Bone marrow (tissue), 2 donors: Measurements from ENCODE around the gene PTPRN2.

Experiments
- DNase-seq, 2 donors: peaks; one replicate each; lab custom pipeline; 2025; lab: John Stamatoyannopoulos, UW

PTPRN2 gene

DNA sequence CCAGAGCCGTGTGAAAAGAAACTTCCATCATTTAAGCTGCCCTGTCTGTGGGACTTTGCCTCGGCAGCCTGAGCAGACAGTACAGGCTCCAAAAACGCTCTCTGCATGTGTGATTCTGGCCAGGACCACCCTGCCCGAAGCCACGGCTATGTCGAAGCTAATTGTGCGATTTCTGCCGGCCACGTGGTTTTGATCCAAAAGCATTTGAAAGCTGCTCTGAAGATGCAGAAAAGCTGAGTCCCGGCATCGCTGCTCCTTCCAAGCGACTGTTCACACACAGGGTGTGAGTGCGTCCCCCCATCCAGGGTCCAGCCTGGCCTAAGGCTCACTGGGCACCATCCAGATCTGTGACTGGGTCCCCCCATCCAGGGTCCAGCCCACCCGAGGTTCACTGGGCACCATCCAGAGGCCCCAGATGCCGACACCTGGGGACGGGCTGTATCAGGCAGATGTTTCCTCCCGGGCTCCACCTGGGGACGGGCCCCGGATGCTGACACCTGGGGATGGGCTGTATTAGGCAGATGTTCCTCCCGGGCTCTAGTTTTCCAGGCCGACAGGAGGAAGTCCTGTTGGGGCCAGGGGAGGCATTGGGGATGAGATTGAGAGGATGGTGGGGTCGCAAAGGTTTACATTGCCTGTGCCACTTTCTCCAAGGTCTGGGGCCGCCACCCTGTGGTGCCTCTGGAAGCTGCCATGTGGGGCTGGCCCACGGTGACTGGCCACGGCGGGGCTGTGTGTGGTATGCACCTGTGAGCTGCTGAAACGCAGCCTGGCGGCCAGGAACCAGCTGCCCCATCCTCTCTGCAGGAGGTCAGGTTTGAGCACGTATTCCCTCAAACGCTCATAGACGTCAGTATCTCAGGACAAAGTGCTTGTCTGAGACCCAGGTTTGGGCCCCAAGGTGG lies 723.5 kb downstream of the PTPRN2 start:
- DNase-seq, result no peak

DNA sequence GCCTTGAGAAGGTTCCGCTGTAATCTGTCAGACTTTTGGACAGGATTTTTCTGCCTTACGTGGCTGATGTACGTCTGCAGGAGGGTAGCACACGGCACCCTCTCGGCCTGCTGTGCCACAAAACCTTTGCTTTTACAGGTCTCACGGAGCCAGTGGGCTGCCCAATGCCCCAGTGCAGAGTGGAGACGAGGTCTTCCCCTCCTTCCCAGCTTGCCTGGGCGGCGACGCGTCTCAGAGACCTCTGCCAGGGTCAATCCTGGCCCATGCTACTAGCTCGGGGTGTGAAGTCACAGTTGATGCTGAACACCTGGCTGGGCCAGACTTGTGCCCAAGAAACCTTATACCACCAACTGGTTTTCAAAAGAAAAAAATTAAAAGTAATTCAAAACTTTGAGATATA lies 724.4 kb downstream of the PTPRN2 start:
- DNase-seq, result no peak

DNA sequence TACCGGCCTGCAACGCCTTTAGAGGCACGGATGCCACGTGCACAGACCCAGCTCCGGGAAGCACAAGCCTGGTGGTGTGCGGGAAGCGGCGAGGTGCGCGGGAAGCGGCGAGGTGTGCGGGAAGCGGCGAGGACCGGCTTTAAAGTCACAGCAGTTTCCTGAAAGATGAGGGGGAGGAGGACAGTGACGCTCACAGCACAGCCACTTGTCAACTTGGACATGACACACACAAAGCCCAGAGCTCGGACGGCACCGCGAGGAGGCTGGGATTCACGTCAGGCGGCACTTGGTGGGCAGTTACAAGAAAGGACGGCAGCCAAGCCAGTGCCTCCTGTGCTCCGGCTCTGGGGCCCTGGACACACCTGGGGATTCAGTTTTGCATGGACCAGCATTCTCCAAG lies 724.9 kb downstream of the PTPRN2 start:
- no peak for DNase-seq

DNA sequence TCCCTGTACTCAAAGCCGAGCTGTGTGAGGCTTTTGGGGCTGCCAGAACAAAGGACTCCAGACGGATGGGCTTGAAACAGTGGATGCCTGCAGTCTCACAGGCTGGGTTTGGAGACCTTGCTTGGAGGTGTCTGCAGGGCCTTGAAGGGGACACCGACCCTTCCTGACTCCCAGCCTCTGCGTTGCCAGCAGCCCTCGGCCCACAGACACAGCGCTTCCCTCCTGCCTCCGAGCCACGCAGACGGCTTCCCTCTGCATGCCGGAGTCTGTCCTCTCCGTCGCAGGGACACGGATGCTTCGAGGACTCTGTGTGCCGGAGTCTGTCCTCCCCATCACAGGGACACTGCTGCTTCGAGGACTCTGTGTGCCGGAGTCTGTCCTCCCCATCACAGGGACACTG lies 726.1 kb downstream of the PTPRN2 start:
- DNase-seq, result no peak

DNA sequence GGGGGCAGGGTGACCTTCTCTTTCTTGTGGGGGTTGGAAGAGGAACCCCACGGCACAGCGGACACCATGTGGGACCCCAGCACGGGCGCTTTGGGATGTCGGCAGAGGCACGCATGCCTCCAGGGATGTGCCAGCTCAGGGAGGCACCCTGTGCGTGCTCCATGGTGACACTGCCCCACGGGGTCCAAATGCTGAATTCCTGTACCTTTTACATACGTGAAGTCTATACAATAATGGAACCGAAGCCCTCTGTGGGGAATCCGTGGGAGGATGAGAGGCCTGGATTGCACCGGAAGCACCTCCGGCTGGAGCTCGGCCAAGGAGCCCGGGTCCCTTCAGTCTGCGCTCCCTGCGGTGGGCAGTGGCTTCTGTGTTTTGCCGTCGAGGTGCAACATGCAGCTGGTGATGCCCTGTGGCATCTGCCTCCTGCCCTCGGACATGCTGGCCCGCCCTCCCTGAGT lies 726.6 kb downstream of the PTPRN2 start:
- no peak for DNase-seq

DNA sequence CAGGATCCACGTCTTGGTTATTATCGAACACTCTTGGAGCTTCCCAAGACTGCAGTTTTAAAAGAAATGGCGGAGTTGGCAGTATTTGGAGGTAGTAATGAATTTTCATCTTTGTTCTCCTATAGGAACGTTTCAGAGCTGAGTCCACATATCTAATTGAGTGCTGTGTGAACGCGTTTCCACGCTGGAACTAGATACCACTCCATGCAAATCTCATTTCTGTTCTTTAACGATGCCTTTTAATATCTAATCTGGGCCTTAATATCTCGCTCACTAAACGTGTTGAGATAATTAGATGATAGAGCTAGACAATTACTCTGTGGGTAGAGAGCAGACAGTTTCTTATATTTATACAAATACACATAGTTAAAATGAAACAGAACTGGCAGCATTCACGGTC lies 727.2 kb downstream of the PTPRN2 start:
- DNase-seq, result no peak

DNA sequence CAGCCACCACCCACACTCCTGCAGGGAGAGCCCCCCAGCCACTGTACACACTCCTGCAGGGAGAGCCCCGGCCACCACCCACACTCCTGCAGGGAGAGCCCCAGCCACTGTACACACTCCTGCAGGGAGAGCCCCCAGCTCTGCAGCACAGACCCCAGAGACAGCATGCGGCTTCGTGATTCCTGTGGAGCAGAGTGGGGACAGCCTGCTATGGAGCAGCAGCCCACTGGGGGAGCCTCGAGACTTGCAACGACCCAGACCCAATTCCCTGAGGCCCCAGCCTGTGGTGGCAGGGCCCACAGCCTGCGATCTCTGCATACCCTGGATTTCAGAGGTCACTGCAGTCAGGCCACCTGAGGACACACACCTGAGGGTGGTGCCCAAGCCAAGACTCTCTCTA lies 727.7 kb downstream of the PTPRN2 start:
- DNase-seq, result no peak

DNA sequence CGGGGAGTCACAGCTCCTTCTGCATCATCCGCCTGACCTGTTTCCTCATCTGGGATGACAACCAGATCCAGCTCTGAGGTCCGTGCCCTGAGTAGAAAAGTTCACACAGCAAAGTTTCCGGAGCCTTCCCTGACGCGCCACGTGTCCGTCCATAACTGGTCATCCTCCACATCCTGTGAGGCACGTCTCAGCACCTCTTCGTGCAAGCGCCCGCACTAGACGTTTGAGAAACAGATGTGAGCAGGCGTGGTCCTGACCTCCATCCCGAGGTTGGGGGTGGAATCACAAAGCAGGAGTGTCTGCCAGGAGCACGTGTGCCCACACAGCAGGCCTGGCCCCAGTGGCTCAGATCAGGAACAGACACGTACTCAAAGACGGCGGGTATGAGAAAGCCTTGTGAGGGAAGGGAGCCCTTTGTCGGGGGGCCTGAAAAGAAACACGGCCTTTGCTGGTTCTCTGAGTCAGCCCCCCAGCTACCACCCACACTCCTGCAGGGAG lies 730.0 kb downstream of the PTPRN2 start:
- no peak for DNase-seq

DNA sequence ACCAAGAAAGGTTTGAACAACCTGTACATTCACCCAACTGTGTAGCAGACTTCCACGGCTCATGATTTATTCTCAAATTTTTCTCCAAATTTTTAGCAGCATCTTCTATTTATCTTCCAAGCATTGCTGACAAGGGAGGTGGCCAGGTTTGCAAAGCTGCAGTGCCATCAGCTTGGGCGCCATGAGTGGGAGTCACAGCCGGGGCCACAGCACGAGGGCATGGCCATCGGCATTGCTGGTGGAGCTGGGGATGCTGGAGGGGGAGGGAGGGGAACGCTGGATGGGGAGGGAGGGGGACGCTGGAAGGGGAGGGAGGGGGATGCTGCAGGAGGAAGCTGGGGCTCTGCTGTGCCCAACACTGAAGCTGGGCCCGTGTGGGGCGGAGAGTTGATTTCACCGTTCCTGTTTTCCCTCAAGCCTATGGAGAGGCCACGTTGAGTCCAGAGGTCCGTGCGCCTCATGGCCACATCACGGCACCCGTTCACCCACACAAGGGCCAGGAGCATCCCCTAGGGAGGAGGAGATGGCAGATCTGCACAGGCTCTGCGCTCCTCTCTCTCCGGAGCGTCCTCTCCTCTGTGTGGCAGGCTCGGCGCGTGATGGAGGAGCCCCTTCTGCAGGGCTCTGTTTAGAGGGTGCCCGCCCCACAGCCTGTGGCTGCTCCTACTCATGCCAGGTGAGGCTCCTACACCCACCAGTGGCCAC lies 730.6 kb downstream of the PTPRN2 start:
- no peak for DNase-seq

DNA sequence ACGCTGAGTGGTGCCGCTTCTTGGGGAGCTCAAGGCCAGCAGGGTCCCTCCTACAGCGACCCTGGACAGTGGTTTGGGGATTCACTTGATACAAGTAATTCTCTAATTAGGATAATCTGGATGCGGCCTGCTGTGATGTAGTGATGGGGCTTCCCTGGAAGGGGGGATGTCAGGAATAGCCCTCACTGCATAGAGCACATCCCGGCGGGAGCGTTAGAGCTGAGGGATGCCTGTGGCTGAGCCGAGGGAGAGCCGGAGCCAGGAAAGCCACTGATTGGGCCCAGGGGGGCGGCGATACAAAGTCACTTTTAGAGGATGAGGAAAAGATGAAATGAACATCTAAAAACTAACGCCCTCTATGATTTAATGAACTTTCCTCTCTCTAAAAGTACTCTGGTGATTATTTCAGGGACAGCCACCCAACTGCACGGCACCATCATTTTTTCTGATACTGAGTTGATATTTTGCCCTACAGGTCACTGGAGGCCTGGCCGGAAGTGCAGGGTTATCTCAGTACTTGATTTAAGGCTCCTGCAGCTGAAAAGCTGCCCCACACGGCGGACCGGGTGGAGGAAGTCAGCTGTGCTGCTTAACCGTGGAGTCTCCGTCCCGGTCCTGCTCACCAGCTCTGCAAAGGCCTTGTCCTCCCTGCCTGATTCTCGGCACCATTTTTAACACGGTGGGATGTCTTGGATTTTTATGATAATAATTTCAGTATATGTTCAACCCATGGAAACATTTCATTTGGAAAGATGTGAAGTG lies 732.0 kb downstream of the PTPRN2 start:
- no peak for DNase-seq

DNA sequence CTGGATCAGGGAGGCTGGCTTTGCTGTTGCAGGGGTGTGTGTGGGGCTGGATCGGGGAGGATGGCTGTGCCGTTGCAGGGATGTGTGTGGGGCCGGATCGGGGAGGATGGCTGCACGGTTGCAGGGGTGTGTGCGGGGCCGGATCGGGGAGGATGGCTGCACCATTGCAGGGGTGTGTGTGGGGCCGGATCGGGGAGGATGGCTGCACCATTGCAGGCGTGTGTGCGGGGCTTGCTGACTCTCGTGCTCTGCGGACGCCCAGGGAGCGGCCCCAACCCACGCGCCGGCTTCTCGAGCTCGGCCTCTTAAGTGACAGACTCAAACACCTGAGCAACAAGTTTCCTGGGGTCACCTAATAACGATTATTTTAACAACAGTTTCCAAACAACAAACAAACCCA lies 732.6 kb downstream of the PTPRN2 start:
- no peak for DNase-seq

DNA sequence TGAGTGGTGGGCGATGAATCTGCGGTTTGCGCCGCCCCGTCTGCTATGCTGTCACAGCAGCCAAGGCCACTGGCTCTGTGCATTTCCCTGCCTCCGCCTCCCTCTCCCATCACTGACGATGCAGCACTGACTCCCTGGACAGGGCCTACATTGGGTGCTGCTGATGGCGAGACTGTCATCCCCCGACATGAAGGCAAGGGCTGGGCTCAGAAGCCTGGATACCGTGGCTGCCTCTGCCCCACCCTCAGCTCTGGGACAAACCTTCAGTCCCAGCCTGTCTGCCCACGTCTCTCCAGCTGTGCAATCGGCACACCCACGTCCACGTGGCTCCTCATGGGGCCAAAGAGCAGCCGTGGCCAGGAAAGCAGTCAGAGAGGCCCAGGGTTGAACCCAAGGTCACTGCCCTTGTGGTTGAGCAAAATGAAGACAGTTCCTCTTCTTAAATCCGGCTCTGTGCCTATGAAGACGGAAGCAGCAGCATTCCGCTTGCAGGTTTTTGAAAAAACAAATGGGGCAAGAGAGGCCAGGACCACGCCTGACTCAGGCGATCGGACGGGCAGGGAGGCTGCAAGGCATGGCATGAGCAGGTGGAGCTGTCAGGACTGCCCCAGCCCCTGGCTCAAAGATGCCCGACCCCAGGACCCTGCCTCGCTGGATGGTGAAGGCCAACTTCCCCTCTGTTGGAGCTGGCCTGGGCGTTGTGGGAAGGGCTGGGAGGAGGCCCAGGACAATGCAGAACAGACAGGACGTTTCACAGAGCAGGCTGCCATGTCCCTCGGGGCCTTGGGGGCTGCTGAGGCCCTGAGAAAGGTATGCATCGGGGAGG lies 733.3 kb downstream of the PTPRN2 start:
- peak; percentile 31 to 70 for DNase-seq

DNA sequence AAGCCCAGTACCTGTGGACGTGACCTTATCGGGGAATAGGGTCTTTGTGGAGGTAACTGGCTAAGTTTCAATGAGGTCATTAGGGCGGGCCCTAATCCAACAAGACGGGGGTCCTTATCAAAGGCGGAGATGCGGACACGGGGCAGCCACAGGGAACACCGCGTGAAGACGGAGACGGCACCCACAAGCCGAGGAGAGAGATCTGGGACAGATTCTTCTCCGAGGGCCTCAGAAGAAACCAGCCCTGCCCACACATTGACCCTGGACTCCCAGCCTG lies 733.9 kb downstream of the PTPRN2 start:
- no peak for DNase-seq

DNA sequence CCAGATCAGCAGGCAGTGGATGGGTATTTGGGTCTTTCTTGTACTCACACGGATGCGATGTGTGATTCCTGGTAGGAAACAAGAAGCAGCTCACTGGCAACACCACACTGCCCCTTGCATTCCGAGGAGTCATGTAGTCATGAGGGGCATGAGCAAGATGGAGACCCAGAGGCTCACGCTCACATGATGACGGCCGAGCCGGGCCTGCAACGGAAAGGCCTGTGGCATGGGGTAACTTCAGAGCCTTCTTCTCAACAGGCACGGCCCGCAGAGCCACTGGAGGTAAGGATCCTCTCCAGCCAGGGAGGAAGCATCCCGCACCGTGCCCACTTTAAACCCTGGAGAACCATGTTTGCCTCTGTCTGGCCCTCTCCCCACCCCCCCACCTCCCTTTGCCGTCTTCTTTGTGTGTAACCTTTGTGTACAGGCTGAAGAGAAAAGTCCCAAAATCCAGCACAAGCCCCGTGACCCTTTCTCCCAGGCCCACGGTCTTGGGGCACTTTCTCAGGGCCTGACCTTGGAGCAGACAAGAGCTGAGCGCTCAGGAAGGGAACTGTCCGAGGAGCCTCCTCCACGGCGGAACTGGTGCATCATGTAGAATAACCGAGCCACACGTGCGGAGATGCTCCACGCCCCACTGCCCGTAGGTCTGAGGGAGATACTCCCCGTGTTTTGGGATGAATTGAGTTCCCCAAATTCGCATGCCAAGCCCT lies 734.4 kb downstream of the PTPRN2 start:
- DNase-seq, result no peak

DNA sequence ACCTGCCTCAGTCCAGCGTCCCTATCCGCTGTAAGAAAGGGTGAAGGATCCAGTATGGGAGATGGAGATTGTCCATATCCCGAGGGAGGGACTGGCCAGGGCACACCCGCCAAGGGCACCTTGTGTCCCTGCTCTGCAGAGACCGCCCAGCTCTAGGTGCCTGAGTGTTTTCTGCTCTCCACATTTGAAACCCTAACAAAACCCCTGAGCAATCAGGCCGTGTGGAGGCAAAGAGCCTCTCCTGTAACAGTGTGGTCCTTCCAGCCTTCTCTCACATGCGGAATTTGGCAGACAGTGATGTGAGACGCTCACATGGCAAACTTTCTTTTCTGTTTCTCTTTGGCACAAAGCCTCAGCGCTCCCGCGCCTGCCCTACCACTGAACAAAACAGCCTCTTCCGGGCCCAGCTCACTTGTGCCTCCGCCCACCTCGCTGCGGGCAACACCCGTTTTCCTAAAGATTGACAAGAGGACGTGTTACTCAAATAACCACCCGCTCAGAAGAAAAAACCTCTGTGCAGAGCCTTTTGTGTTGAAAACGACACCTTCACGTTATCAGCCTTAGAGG lies 736.0 kb downstream of the PTPRN2 start:
- DNase-seq, result peak; percentile 8 to 64

DNA sequence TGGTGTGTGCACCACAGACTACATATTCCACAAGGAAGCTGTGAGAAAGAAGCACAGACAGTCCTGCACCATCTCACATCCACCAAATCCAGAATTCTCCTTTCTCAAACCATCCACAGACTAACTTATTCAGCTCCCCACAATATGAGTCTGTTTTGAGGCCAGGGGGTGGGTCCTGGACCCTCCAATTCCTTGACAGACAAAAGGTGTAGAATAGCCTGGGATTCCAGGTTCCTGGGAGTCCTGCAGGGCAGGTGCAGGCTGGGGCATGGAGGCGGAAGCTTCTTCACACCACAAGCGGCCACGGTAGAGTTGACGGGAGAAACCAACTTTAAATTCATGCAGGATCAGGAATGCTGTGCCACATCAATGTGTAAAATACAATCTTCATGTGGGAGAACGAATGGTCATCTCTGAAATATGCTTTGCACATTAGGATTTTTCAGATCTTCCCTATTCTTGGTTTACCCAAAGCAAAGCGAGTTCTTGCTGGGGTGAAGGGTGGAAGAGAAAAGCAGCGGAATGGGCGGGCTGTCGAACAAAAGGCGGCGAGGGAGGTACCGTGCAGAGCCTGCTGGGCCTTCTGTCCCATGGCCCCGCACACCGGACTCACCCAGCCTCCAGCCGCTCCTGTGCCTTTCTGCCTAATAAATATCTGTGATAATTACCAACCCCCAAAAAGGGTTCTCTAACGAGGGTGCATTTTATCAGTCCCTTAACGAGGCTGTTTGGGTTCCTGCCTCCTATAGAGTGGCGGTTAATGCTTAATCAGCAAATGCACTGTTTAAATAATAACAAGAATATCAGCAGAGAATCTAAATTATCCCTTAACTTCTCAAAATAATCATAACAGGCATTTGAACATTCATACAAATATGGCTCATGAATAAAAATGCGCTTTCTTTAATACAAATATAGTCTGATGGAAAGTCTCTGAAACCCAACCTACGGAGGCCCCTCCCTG lies 736.9 kb downstream of the PTPRN2 start:
- DNase-seq, result no peak

DNA sequence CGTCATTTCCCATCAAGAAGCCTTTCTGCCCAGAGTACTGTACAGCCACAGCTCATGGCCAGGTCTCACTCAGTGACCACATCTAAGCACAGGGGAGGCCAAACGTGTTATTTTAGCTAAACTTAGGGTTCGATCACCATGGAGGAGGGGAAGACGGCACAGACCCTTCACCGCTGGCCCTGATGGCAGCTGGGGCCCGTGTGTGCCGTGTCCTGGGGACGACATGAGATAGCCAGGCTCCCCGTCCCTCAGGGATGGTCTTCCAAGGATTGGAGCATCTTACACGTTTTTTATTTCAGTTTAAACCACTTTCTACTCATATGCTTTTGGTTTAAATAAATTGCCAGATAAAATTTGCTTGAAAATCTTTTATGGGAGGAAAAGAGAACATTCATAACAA lies 737.9 kb downstream of the PTPRN2 start:
- no peak for DNase-seq

DNA sequence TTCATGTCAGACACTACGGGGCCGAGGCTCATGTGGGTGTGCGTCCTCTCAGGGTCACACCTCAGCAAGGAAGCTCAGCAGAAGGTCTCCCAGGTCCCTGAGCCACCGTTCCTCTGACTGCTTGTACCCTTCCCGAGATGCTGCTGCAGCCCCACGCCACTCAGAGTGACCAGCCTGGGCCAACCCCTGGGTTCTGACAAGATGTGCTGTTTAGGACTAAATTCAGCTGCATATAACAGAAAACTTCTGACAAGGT lies 738.4 kb downstream of the PTPRN2 start:
- no peak for DNase-seq

DNA sequence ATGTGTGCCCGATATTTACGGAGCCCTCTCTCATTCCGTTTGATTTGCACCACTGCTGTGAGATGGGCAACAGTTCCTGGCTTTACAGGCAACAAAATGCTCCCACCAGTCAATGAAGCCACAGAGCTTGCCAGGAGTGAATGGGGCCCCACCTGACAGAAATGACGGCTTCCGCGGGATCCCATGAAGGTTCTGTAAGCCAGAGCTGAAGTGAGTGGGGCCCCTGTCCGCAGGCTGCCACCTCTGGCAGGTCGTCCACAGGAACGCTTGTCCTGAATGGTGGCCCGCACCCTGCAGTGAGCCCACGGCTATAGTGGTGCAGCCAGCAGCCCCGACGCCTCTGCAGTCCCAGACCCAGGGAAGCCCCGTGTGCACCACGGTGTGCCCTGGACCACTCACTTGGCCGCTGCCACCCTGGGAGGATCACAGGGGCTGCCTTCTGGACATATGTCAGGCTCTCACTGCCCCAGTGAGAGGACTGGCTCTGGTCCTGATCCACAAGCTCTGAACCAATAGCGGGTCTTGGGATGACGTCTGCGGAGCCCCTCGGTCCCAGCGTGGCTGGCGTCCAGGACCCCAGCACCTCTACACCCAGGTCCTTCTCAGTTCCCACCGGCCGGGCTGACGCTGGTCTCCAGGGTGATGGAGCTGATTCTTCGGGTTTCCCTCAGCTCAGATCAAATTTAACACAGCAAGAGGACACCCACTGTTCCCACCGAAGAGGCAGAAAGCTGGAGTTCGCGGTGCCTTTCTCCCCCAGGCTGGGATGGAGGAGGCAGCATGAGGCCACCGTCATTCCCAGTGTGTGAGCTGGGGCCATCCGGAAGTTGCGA lies 738.9 kb downstream of the PTPRN2 start:
- DNase-seq, result no peak
